Adrenal gland (tissue), 12 donors: ENCODE measurements around the gene NPFF. TPM values are rescaled to one million over a fixed set of nuclear protein-coding genes. Genes with fewer than 3 reads are reported as not detected.

Experiments used
- DNase-seq, 7 donors: peaks; one replicate each; pipeline ENCODE4 v3.0.0-alpha.2; 2019 to 2020
- H3K27ac ChIP-seq, 5 donors: fragments of 200-600 bp; sonication (generic) in 4 of 5; 1 replicate in 3 of 5; 2 replicates in 2 of 5; pipeline versions ENCODE4 v1.5.1 to v1.8.0; 2016 to 2020; ENCODE audit warnings: mild to moderate bottlenecking in 1 of 5
- H3K27me3 ChIP-seq: fragments of 200-600 bp; 2 replicates; pipeline ENCODE4 v1.8.0; 2021
- H3K36me3 ChIP-seq, 2 donors: fragments of 200-600 bp; replicated peaks in 1 of 2; 1 replicate in 1 of 2; 2 replicates in 1 of 2; pipeline versions ENCODE4 v1.5.1 to v1.8.0; 2018 to 2022
- H3K4me1 ChIP-seq, 2 donors: fragments of 200-600 bp; replicated peaks in 1 of 2; 1 replicate in 1 of 2; 2 replicates in 1 of 2; pipeline versions ENCODE4 v1.5.1 to v1.8.0; 2018 to 2021
- H3K4me3 ChIP-seq, 4 donors: fragments of 200-600 bp; sonication (generic) in 3 of 4; one replicate each; pipeline ENCODE4 v1.5.1; 2016 to 2018
- H3K9me3 ChIP-seq, 3 donors: fragments of 200-600 bp; sonication (generic) in 1 of 3; replicated peaks in 1 of 3; 1 replicate in 2 of 3; 2 replicates in 1 of 3; pipeline versions ENCODE4 v1.5.1 to v1.8.0; 2016 to 2021
- POLR2A ChIP-seq, 2 donors: fragments of 450-650 bp; IDR thresholded peaks; one replicate each; pipeline ENCODE4 v1.6.1; 2017; ENCODE audit warnings: antibody characterized with exemption in 2 of 2, mild to moderate bottlenecking in 2 of 2, moderate library complexity in 1 of 2
- WGBS, 4 donors: extraction: QIAGEN DNeasy Blood & Tissue Kit in 2 of 4; methylation state at CpG; one replicate each; pipeline versions ENCODE4 v1.1.5 to v1.1.7; 2013 to 2017; 5-methylcytosine and 5-hydroxymethylcytosine counted together
- intact Hi-C, 2 donors: fragments of 100-400 bp; cut with DNase I; formaldehyde crosslinking; loops; one replicate each; pipeline versions ENCODE4 v1.14.1 to v1.15.0; 2022 to 2023
- polyA plus RNA-seq, 3 donors: library from polyadenylated mRNA; stranded (reverse); fragments of 200-250 nt in 2 of 3; fragments of 350-450 nt in 1 of 3; fragmentation: Illumina TruSeq in 1 of 3; extraction: RNeasy Lipid Tissue Mini Kit (QIAGEN cat#74804) in 1 of 3; gene quantifications; one replicate each; pipeline ENCODE4 v1.2.3, GENCODE V29; 2013 to 2014
- total RNA-seq, 9 donors: library from RNA; depleted of rRNA in 4 of 9; stranded (reverse); fragments of >200 nt in 4 of 9; fragments of 120-200 nt in 1 of 9; fragmentation: NEBNext Ultra II Directional in 1 of 9; extraction: Animal tissue kit (Norgen Biotek cat#: 25700) in 1 of 9; gene quantifications; one replicate each; pipeline versions ENCODE4 v1.1.0 to v1.2.4, GENCODE V29; 2013 to 2023
- TF ChIP-seq, protein P1 (sequence below), 6 experiments: fragments of 450-650 bp in 4 of 6; fragments of 200-600 bp in 2 of 6; sonication (generic) in 1 of 6; IDR thresholded peaks; 1 replicate in 5 of 6; 2 replicates in 1 of 6; pipeline versions ENCODE4 v1.5.1 to v1.8.0; 2016 to 2021; ENCODE audit warnings: antibody characterized with exemption in 6 of 6, mild to moderate bottlenecking in 2 of 6, moderate library complexity in 1 of 6
- donor health status: healthy with polysubstance abuse.
- donor health status: Bipolar disorder and iron deficiency.
- donor health status: DM: yes; HTN: yes; CAD: no.
- donor health status: DM: no; HTN: no; CAD: no.
- donor health status: DM: no; HTN: no; CAD: no.
- donor health status: DM: yes; HTN: yes; CAD: no.

The NPFF gene
- total and polyA plus RNA-seq, 12 donors, result 0.27 to 0.78 TPM; not detected in 10

DNA sequence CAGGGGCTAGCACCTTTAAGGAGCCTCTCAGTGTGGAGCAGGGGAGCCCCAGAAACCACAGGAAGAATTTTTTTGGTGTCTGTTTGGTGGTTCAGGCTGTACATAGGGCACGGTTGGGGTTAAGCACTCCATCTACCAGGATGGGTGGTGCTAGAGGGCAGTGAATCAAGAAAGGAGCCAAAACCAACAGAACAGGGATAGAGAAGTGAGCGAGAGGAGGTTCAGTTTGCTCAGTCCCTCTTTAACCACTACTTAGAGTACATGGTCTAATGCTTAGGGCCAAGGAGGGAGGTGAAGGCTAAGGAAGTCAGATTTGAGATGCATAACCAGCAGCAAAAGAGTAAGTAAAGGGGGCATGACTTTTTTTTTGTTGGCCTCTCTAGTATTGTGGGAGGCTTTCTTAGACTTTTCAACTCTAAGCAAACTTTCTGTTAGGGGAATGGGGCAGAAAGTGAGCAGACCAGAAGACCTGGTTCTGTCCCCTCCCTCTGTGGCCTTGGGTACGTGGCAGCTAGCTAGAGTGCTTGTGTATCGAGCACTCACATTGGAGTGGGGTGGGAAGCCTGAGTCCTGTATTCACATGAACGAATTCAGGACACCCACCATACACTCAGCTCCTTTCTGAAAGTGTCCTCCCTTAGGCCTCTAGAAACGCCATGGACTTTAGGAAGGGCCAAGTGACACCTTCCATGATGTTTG lies 6.6 kb upstream of the NPFF start:
- TF ChIP-seq POLR2A (IDR thresholded peaks at IDR 0.05), result no peak
- TF ChIP-seq, protein P1, sequence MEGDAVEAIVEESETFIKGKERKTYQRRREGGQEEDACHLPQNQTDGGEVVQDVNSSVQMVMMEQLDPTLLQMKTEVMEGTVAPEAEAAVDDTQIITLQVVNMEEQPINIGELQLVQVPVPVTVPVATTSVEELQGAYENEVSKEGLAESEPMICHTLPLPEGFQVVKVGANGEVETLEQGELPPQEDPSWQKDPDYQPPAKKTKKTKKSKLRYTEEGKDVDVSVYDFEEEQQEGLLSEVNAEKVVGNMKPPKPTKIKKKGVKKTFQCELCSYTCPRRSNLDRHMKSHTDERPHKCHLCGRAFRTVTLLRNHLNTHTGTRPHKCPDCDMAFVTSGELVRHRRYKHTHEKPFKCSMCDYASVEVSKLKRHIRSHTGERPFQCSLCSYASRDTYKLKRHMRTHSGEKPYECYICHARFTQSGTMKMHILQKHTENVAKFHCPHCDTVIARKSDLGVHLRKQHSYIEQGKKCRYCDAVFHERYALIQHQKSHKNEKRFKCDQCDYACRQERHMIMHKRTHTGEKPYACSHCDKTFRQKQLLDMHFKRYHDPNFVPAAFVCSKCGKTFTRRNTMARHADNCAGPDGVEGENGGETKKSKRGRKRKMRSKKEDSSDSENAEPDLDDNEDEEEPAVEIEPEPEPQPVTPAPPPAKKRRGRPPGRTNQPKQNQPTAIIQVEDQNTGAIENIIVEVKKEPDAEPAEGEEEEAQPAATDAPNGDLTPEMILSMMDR (IDR thresholded peaks at IDR 0.05), result no peak

DNA sequence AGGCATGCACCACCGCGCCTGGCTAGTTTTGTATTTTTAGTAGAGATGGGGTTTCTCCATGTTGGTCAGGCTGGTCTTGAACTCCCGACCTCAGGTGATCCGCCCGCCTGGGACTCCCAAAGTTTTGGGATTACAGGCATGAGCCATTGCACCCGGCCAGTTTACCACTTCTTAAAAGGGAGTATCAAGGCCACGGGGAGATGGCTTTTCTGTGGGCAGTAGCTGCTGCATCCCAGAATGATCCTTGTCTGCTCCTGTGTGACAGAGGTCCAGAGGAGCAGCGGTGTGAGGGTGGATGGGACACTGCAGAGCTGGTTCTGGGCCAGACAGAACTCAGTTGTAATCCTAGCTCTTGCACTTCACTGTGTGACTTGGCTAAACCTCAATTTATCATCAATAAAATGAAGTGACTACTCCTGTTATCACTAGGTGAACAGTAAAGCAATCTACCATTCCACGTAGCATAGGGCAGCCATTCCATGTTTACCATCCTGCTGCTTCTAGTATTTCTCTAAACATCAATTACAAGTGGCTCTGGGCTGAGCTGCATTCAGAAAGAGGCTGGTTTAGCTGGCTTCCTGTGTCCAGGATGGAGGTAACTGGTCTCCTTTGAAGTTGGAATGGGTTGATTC lies 3.0 kb upstream of the NPFF start:
- Histone ChIP-seq H3K27ac (no peak overlapping the region), H3K9me3 (no peaks in the 10 kb centered on the region), H3K4me3 (no peak overlapping the region), H3K36me3 (peaks cover 0 to 71% of the 10 kb centered on the region in 2 donors), H3K4me1 (peaks cover 5 to 13% of the 10 kb centered on the region in 2 donors), H3K27me3 (no peaks in the 10 kb centered on the region)
- DNase-seq, result no peak
- 70 to 89% (median 80%) methylated on average over 3 to 9 of the region's 9 CpGs for WGBS, 4 donors
- intact Hi-C loops, result loop anchor here in 1 of 2 donors (10.0 kb wide), 1 partner anchor 165 kb away; no protein-coding TSS in a partner anchor
- TF ChIP-seq POLR2A (IDR thresholded peaks at IDR 0.05), result no peak
- TF ChIP-seq, protein P1 (IDR thresholded peaks at IDR 0.05), result no peak

More for the DNA sequence above, 6.6 kb upstream of the NPFF start:
- no peaks in the 10 kb centered on the region for H3K9me3 ChIP-seq
- H3K27ac ChIP-seq, result no peak overlapping the region
- no peak overlapping the region for H3K4me3 ChIP-seq
- no peak for DNase-seq
- 82 to 87% (median 82%) methylated on average over 6 of the region's 6 CpGs for WGBS, 4 donors
- H3K27me3 ChIP-seq, result no peaks in the 10 kb centered on the region
- H3K4me1 ChIP-seq, result peaks cover 0 to 6% of the 10 kb centered on the region in 2 donors
- intact Hi-C loops, result loop anchor here in 1 of 2 donors (10.0 kb wide), 1 partner anchor 169 kb away; no protein-coding TSS in a partner anchor
- H3K36me3 ChIP-seq, result peaks cover 0 to 77% of the 10 kb centered on the region in 2 donors

DNA sequence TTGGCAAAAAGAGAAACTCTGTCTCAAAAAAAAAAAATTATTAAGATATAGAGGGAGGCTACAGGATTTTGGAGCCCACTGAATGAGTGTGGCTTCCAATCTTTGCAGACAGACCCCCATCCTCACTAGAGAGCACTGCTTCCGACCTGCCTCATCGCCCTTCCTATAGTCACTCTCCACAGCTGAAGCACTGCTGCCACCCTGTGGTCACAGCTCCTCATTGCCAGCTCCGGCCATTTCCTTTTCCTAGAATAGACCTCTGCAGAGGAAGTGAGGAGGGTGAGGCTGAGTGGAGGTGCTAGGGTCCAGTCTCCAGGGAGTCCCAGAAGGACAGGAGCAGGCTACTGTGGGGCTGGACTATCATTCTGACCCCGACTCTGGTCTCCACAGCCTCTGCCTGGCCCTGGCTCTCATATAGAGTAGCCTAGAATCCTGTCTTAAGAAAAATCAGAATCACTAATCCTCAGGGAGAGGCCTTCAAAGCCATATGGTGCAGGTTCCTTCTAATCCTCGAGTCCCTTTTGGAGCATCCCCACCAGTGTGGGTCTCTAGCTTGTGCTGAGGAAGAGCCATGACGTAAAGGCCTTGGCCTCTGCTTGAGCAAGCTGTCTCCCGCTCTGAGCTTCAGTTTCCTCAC lies 1.4 kb upstream of the NPFF start:
- DNase-seq, result peak; percentile 80 to 95 (median 86)
- H3K27me3 ChIP-seq, result no peaks in the 10 kb centered on the region
- H3K9me3 ChIP-seq, result no peaks in the 10 kb centered on the region
- no peak overlapping the region for H3K4me3 ChIP-seq
- peaks cover 0 to 65% of the 10 kb centered on the region in 2 donors for H3K36me3 ChIP-seq
- peak overlapping the region in 2 of 5 donors; percentile 29 to 45 for H3K27ac ChIP-seq
- 21 to 34% (median 27%) methylated on average over 6 to 7 of the region's 7 CpGs for WGBS, 4 donors
- intact Hi-C loops, result loop anchor here in 1 of 2 donors (5.0 to 10.0 kb wide), 2 partner anchors 156 to 184 kb away; partner anchors contain the start of gene AAAS
- H3K4me1 ChIP-seq, result peaks cover 7 to 19% of the 10 kb centered on the region in 2 donors
- TF ChIP-seq, protein P1 (IDR thresholded peaks at IDR 0.05), result peak; percentile 81 to 95 (median 92)
- no peak for TF ChIP-seq POLR2A (IDR thresholded peaks at IDR 0.05)

DNA sequence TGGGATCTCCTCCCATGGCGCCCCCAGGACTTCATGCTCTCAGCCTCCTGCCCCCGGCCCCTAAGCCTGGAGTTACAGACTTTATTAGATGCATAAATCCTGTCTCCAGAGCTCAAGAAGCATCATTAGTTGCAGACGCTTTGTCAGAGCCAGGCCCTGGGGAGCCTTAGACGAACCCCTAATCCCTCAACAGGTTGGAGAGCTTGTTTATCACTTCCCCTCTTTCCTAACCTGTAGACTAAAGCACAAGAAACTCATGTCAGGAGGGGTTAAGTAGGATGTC lies 260 bp upstream of the NPFF start:
- no peak for TF ChIP-seq POLR2A (IDR thresholded peaks at IDR 0.05)
- TF ChIP-seq, protein P1 (IDR thresholded peaks at IDR 0.05), result no peak
- no peak for DNase-seq
- Histone ChIP-seq H3K36me3 (peaks cover 0 to 54% of the 10 kb centered on the region in 2 donors), H3K27me3 (no peaks in the 10 kb centered on the region), H3K4me3 (no peak overlapping the region), H3K4me1 (peaks cover 7 to 26% of the 10 kb centered on the region in 2 donors), H3K9me3 (no peaks in the 10 kb centered on the region), H3K27ac (no peak overlapping the region)
- intact Hi-C loops, result loop anchor here in 1 of 2 donors (5.0 to 10.0 kb wide), 2 partner anchors 155 to 183 kb away; partner anchors contain the start of gene AAAS
- WGBS, 4 donors, result 71 to 85% (median 81%) methylated on average over 4 of the region's 4 CpGs
